Gastrocnemius medialis (tissue), 4 donors: ENCODE measurements around the gene PRKCE. TPM values are rescaled to one million over a fixed set of nuclear protein-coding genes. Genes with fewer than 3 reads are reported as not detected.

ENCODE experiments used
- ATAC-seq, 2 donors: fragments of 150-250 bp; one replicate each; pipeline ENCODE4 v1.9.1; 2016
- DNase-seq, 2 donors: peaks; one replicate each; pipeline ENCODE4 v3.0.0-alpha.2; 2019
- H3K27ac ChIP-seq, 4 donors: fragments of 200-600 bp; sonication (generic); 1 replicate in 1 of 4; 2 replicates in 3 of 4; pipeline ENCODE4 v1.5.1; 2016 to 2018; ENCODE audit warnings: mild to moderate bottlenecking in 2 of 4, moderate library complexity in 1 of 4
- H3K27me3 ChIP-seq, 3 donors: fragments of 200-600 bp; sonication (generic) in 2 of 3; 1 replicate in 1 of 3; 2 replicates in 2 of 3; pipeline versions ENCODE4 v1.5.1 to v1.6.0; 2016 to 2019; ENCODE audit warnings: mild to moderate bottlenecking in 1 of 3, moderate library complexity in 1 of 3
- H3K36me3 ChIP-seq, 2 donors: fragments of 200-600 bp; sonication (generic) in 1 of 2; one replicate each; pipeline ENCODE4 v1.5.1; 2017 to 2018
- H3K4me1 ChIP-seq, 2 donors: fragments of 200-600 bp; sonication (generic) in 1 of 2; one replicate each; pipeline ENCODE4 v1.5.1; 2016 to 2017; ENCODE audit warnings: mild to moderate bottlenecking in 2 of 2
- H3K4me3 ChIP-seq, 4 donors: fragments of 200-600 bp; sonication (generic) in 3 of 4; 1 replicate in 1 of 4; 2 replicates in 3 of 4; pipeline ENCODE4 v1.5.1; 2016 to 2019; ENCODE audit warnings: mild to moderate bottlenecking in 2 of 4
- H3K9me3 ChIP-seq, 3 donors: fragments of 200-600 bp; sonication (generic) in 2 of 3; 1 replicate in 1 of 3; 2 replicates in 2 of 3; pipeline ENCODE4 v1.5.1; 2016 to 2019
- POLR2A ChIP-seq, 2 donors: fragments of 450-650 bp; IDR thresholded peaks; one replicate each; pipeline ENCODE4 v1.6.1; 2017; ENCODE audit warnings: antibody characterized with exemption in 2 of 2, mild to moderate bottlenecking in 2 of 2, moderate library complexity in 2 of 2
- in situ Hi-C, 4 donors: fragments of 200-750 bp; cut with MboI; loops; one replicate each; pipeline versions ENCODE4 v1.15.0 to v1.8.0; 2017; ENCODE audit warnings: low sequenced_read_pairs in 4 of 4
- intact Hi-C: fragments of 100-400 bp; cut with DNase I; formaldehyde crosslinking; loops from one replicate; pipeline ENCODE4 v1.15.1; 2023; ENCODE audit warnings: low total_unique reads
- total RNA-seq, 4 donors: library from RNA; depleted of rRNA; stranded (reverse); fragments of >200 nt; gene quantifications; one replicate each; pipeline versions ENCODE4 v1.1.0 to v1.2.3, GENCODE V29; 2016
- TF ChIP-seq, protein P1 (sequence below), 5 experiments: fragments of 450-650 bp in 3 of 5; fragments of 200-600 bp in 2 of 5; sonication (generic) in 2 of 5; IDR thresholded peaks in 4 of 5; conservative IDR thresholded peaks in 1 of 5; 1 replicate in 4 of 5; 2 replicates in 1 of 5; pipeline ENCODE4 v1.5.1; 2016 to 2019; ENCODE audit warnings: antibody characterized with exemption in 5 of 5, mild to moderate bottlenecking in 3 of 5, moderate library complexity in 3 of 5

Gene PRKCE
- total RNA-seq, 4 donors from 2014 or later = 5.8 to 28.9 (median 11.8) TPM

DNA sequence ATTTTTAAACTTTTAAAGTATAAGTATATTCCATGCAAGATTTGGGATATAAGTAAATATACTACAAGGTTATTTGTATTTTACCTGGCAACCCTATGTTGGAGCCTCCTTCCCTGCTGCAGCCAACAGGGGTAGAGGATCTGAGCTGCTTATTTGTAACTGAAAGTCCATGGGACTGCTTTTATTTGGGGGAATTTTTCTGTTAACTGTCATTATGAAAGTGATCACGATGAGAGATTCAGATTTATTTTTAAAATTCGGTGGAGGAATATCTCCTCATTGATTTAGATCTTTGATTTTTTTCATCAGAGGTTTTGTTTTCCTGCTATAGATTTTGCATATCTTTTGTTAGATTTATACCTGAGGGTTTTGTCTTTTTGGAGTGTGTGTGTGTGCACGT lies 215.9 kb downstream of the PRKCE start:
- no peak for DNase-seq
- H3K9me3 ChIP-seq = no peaks in the 10 kb centered on the region
- intact Hi-C loops = no loop called here
- no peak for ATAC-seq
- TF ChIP-seq, protein P1, sequence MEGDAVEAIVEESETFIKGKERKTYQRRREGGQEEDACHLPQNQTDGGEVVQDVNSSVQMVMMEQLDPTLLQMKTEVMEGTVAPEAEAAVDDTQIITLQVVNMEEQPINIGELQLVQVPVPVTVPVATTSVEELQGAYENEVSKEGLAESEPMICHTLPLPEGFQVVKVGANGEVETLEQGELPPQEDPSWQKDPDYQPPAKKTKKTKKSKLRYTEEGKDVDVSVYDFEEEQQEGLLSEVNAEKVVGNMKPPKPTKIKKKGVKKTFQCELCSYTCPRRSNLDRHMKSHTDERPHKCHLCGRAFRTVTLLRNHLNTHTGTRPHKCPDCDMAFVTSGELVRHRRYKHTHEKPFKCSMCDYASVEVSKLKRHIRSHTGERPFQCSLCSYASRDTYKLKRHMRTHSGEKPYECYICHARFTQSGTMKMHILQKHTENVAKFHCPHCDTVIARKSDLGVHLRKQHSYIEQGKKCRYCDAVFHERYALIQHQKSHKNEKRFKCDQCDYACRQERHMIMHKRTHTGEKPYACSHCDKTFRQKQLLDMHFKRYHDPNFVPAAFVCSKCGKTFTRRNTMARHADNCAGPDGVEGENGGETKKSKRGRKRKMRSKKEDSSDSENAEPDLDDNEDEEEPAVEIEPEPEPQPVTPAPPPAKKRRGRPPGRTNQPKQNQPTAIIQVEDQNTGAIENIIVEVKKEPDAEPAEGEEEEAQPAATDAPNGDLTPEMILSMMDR (IDR thresholded peaks at IDR 0.05 in 4 of 5, conservative IDR thresholded peaks at IDR 0.05 in 1 of 5) = no peak
- no peak for TF ChIP-seq POLR2A (IDR thresholded peaks at IDR 0.05)
- in situ Hi-C loops = no loop called here
- H3K4me1 ChIP-seq = peaks cover 0 to 6% of the 10 kb centered on the region in 2 donors
- H3K36me3 ChIP-seq = no peaks in the 10 kb centered on the region
- H3K27me3 ChIP-seq = no peaks in the 10 kb centered on the region
- no peak overlapping the region for H3K27ac ChIP-seq
- H3K4me3 ChIP-seq = no peak overlapping the region

DNA sequence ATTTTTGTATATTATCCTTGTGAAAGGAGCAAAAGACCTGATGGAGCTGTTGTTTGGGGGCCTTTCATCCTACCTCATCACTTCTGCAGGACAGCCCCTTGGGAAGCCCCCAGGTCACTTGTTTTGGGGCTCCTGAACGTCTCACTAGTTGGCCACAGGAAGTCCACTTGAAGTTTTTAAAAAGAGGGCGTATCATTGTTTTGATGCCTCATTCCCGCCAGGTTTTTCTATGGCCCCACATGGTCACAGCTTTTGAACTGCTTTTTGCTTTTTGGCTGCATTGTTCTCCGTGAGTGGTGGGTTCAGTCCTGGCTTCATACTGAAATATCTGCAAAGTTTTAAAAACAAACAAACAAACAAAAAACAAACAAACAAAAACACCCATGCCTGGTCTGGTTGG lies 216.3 kb downstream of the PRKCE start:
- no peak for ATAC-seq
- in situ Hi-C loops = no loop called here
- no peaks in the 10 kb centered on the region for H3K27me3 ChIP-seq
- H3K36me3 ChIP-seq = no peaks in the 10 kb centered on the region
- intact Hi-C loops = no loop called here
- no peaks in the 10 kb centered on the region for H3K9me3 ChIP-seq
- no peak overlapping the region for H3K27ac ChIP-seq
- TF ChIP-seq POLR2A (IDR thresholded peaks at IDR 0.05) = no peak
- TF ChIP-seq, protein P1 (IDR thresholded peaks at IDR 0.05 in 4 of 5, conservative IDR thresholded peaks at IDR 0.05 in 1 of 5) = no peak
- no peak overlapping the region for H3K4me3 ChIP-seq
- peaks cover 0 to 6% of the 10 kb centered on the region in 2 donors for H3K4me1 ChIP-seq
- DNase-seq = no peak

DNA sequence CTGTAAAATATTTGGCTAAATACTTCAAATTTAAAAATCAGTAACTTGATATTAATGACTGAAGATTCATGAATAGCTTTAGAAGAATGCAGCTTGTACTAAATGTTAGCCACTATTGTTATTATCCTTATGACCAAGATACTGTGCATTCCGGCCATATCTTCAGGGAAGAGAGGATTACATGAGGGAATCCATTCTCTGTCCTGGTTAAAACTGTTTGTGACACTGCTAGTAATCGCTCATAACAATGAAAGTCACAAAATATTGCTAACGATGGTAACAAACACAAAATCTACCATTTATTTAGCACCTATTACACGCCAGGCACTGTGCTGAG lies 217.7 kb downstream of the PRKCE start:
- in situ Hi-C loops (no loop called here), intact Hi-C loops (no loop called here)
- ATAC-seq = no peak

DNA sequence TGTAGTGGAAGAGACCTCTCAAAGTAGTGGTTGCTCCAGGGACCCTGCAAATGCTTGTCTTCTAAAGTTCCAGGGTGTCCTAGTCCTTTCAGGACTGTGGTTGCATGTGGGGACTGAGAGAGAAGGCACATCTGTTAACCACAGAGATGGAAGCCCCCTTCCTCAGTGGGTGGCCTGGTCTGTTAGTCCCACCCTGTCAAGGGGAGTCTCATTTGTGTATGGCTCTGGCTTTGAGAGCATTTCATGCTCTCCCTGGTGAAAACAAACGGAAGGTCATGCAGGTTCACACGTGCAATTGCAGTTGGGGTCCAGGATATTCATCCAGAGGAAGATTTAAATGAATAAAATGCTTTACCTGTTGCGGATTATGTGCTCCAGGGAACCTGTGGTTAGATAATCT lies 219.6 kb downstream of the PRKCE start:
- Histone ChIP-seq H3K36me3 (no peaks in the 10 kb centered on the region), H3K27ac (no peak overlapping the region), H3K27me3 (no peaks in the 10 kb centered on the region), H3K4me1 (peaks cover 13 to 14% of the 10 kb centered on the region in 2 donors), H3K4me3 (no peak overlapping the region), H3K9me3 (peaks cover 0 to under 1% (median 0%) of the 10 kb centered on the region in 3 donors)
- ATAC-seq (no peak), DNase-seq (no peak)
- intact Hi-C loops = no loop called here
- no peak for TF ChIP-seq POLR2A (IDR thresholded peaks at IDR 0.05)
- TF ChIP-seq, protein P1 (IDR thresholded peaks at IDR 0.05 in 4 of 5, conservative IDR thresholded peaks at IDR 0.05 in 1 of 5) = no peak
- in situ Hi-C loops = loop anchor here in 1 of 4 donors (10.0 kb wide), 1 partner anchor 56 kb away; no protein-coding TSS in a partner anchor

More for the DNA sequence above, 217.7 kb downstream of the PRKCE start:
- TF ChIP-seq, protein P1 (IDR thresholded peaks at IDR 0.05 in 4 of 5, conservative IDR thresholded peaks at IDR 0.05 in 1 of 5) = no peak
- no peak for TF ChIP-seq POLR2A (IDR thresholded peaks at IDR 0.05)
- Histone ChIP-seq H3K36me3 (no peaks in the 10 kb centered on the region), H3K27me3 (no peaks in the 10 kb centered on the region), H3K9me3 (no peaks in the 10 kb centered on the region), H3K27ac (no peak overlapping the region), H3K4me3 (no peak overlapping the region), H3K4me1 (peaks cover 12% of the 10 kb centered on the region in 2 donors)
- no peak for DNase-seq

DNA sequence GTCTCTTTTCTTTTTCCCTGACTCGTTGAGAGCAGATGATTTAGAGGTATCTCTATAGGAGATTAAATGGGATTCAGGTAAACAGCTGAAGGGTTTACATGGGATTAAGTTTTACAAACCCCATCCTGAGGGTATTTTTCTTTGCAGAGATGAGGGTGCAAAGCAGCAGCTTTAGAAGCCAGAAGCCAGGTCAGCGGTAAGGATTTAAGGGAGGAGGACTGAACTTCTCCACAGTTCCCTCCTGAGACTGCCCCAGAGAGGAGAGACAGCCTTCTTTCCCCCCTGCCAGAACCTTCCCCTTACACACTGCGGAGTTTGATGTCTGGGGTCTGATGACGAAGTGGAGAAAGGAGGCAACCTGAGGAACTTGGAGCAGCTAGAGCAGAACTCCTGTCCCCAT lies 220.1 kb downstream of the PRKCE start:
- TF ChIP-seq, protein P1 (IDR thresholded peaks at IDR 0.05 in 4 of 5, conservative IDR thresholded peaks at IDR 0.05 in 1 of 5) = no peak
- H3K9me3 ChIP-seq = peaks cover 0 to 5% (median 0%) of the 10 kb centered on the region in 3 donors
- no peaks in the 10 kb centered on the region for H3K27me3 ChIP-seq
- H3K4me3 ChIP-seq = no peak overlapping the region
- ATAC-seq = no peak
- no peaks in the 10 kb centered on the region for H3K36me3 ChIP-seq
- in situ Hi-C loops (loop anchor here in 1 of 4 donors (10.0 kb wide), 1 partner anchor 57 kb away; no protein-coding TSS in a partner anchor), intact Hi-C loops (no loop called here)
- DNase-seq = no peak
- peaks cover 13 to 14% of the 10 kb centered on the region in 2 donors for H3K4me1 ChIP-seq
- no peak overlapping the region for H3K27ac ChIP-seq
